HG03521 (cell line): ENCODE results near the gene LAMA5.

ENCODE experiments used
- ATAC-seq: cut with Tn5 transposase; IDR thresholded peaks from one replicate; pipeline ENCODE4 v1.9.1; 2021; ENCODE audit warnings: mild to moderate bottlenecking, moderate library complexity; ENCODE audit not compliant: unreplicated experiment

LAMA5 gene

GRCh38 chr20:62331347-62331746 lies 35.8 kb downstream of the LAMA5 start:
- ATAC-seq, result no peak

- ATAC-seq, result no peak
Observed at GRCh38 chr20:62330576-62331317, 36.4 kb downstream of the LAMA5 start.

GRCh38 chr20:62329389-62330377 lies 37.4 kb downstream of the LAMA5 start:
- ATAC-seq, result no peak

GRCh38 chr20:62328684-62329388 lies 38.3 kb downstream of the LAMA5 start:
- ATAC-seq, result no peak

- ATAC-seq, result no peak
Observed at GRCh38 chr20:62327726-62328495, 39.2 kb downstream of the LAMA5 start.

GRCh38 chr20:62326959-62327725 lies 40.0 kb downstream of the LAMA5 start:
- ATAC-seq, result no peak

- ATAC-seq, result no peak
Observed at GRCh38 chr20:62326559-62326958, 40.6 kb downstream of the LAMA5 start.

GRCh38 chr20:62325172-62325905 lies 41.8 kb downstream of the LAMA5 start:
- ATAC-seq, result no peak

- no peak for ATAC-seq
Observed at GRCh38 chr20:62323980-62324906, 42.9 kb downstream of the LAMA5 start.

- ATAC-seq, result no peak
Observed at GRCh38 chr20:62323146-62323979, 43.7 kb downstream of the LAMA5 start.

GRCh38 chr20:62322492-62323041 lies 44.5 kb downstream of the LAMA5 start:
- ATAC-seq, result no peak

GRCh38 chr20:62321975-62322374 lies 45.1 kb downstream of the LAMA5 start:
- ATAC-seq, result no peak

- no peak for ATAC-seq
Observed at GRCh38 chr20:62321521-62321948, 45.6 kb downstream of the LAMA5 start.

GRCh38 chr20:62320581-62321354 lies 46.3 kb downstream of the LAMA5 start:
- no peak for ATAC-seq

- ATAC-seq, result no peak
Observed at GRCh38 chr20:62319346-62319909, 47.7 kb downstream of the LAMA5 start.
